ENCODE data around the gene HELZ2.

DNA sequence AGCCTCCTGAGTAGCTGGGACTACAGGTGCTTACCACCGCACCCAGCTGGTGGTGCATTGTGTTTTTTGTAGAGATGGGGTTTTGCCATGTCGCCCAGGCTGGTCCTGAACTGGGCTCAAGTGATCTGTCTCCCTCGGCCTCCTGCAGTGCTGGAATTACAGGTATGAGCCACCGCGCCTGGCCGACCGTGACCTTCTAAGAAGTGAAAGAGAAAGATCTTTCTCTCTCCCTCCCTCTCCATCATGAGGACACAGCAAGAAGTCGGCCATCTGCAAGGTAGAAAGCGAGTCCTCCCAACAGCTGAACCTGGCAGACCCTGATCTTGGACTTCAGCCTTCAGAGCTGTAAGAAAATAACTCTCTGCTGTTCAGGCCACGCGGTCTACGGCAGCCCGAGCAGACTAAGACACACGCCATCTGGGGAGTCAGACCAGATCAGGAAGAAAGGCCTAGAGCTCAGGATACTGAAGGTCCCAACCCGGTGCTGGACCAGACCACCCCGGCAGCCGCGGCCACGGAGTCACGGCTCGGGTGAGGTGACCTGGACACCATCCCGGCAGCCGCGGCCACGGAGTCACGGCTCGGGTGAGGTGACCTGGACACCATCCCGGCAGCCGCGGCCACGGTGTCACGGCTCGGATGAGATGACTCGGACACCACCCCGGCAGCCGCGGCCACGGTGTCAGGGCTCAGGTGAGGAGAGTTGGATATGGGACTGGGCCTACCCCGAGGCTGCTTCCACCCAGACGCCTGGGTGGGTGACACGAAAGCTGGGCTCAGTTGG lies 43.2 kb upstream of the HELZ2 start:
- TF ChIP-seq ZNF384 (IDR thresholded peaks at IDR 0.05) (no peak), ELF4 (IDR thresholded peaks at IDR 0.05) (no peak), BHLHE40 (IDR thresholded peaks at IDR 0.05; ENCODE audit: borderline replicate concordance) (no peak), FOXM1 (IDR thresholded peaks at IDR 0.05; ENCODE audit: borderline replicate concordance) (no peak), FOXA1 (IDR thresholded peaks at IDR 0.05) (no peak), CTBP1 (IDR thresholded peaks at IDR 0.05; ENCODE audit: borderline replicate concordance) (no peak), FOXK2 (IDR thresholded peaks at IDR 0.05) (no peak), SUZ12 (IDR thresholded peaks at IDR 0.05) (no peak)
